Neuronal stem cell (in vitro differentiated cells): Measurements from ENCODE around the gene ZNF627.
"Not testable (repeated sequence)": the region's sequence is repeated elsewhere in the genome, so short reads cannot be mapped to it uniquely, and the experiment has no call there.

Source experiments
- DNase-seq: peaks from one replicate; pipeline ENCODE4 v3.0.0-alpha.2; 2013; ENCODE audit warnings: low spot score
- H2AFZ ChIP-seq: one replicate; pipeline ENCODE4 v1.6.1; 2013; ENCODE audit warnings: mild to moderate bottlenecking, low read length, inconsistent platforms
- H2AK5ac ChIP-seq: 2 replicates; pipeline ENCODE4 v1.6.1; 2013; ENCODE audit warnings: low read depth, mild to moderate bottlenecking, inconsistent platforms, low read length, moderate library complexity, mixed read lengths
- H2BK120ac ChIP-seq: 2 replicates; pipeline ENCODE4 v1.6.1; 2013; ENCODE audit warnings: low read depth, mild to moderate bottlenecking, inconsistent platforms, low read length, moderate library complexity, mixed read lengths
- H2BK12ac ChIP-seq: one replicate; pipeline ENCODE4 v1.6.1; 2013; ENCODE audit warnings: low read length, inconsistent platforms
- H2BK15ac ChIP-seq: 2 replicates; pipeline ENCODE4 v1.6.1; 2013; ENCODE audit warnings: mild to moderate bottlenecking, low read length, inconsistent platforms, mixed read lengths
- H2BK5ac ChIP-seq: one replicate; pipeline ENCODE4 v1.6.1; 2013; ENCODE audit warnings: inconsistent platforms, mild to moderate bottlenecking, low read length, moderate library complexity
- H3K14ac ChIP-seq: one replicate; pipeline ENCODE4 v1.6.1; 2013; ENCODE audit warnings: low read length, inconsistent platforms
- H3K18ac ChIP-seq: 2 replicates; pipeline ENCODE4 v1.6.1; 2013; ENCODE audit warnings: low read length, inconsistent platforms
- H3K23ac ChIP-seq: 2 replicates; pipeline ENCODE4 v1.6.1; 2013; ENCODE audit warnings: low read depth, mild to moderate bottlenecking, mixed read lengths, low read length, inconsistent platforms; ENCODE audit not compliant: poor library complexity
- H3K27ac ChIP-seq: replicated peaks from 3 replicates; pipeline ENCODE4 v1.5.1; 2013; ENCODE audit warnings: low read length, inconsistent platforms
- H3K27me3 ChIP-seq, 3 experiments: 2 replicates each; pipeline ENCODE4 v1.6.1; 2013; ENCODE audit warnings: low read length in 3 of 3, mild to moderate bottlenecking in 2 of 3, inconsistent platforms in 1 of 3, low read depth in 1 of 3, mixed read lengths in 1 of 3, moderate library complexity in 1 of 3; ENCODE audit not compliant: control insufficient read depth in 3 of 3, insufficient read depth in 3 of 3
- H3K36me3 ChIP-seq, 2 donors: replicated peaks in 1 of 2; 2 replicates each; pipeline ENCODE4 v1.6.1; 2013; ENCODE audit warnings: low read length in 2 of 2; ENCODE audit not compliant: control insufficient read depth in 2 of 2, insufficient read depth in 2 of 2
- H3K4ac ChIP-seq: 2 replicates; pipeline ENCODE4 v1.6.1; 2013; ENCODE audit warnings: inconsistent platforms, mild to moderate bottlenecking, low read length, moderate library complexity
- H3K4me1 ChIP-seq, 2 donors: 1 replicate in 1 of 2; 2 replicates in 1 of 2; pipeline ENCODE4 v1.6.1; 2013; ENCODE audit warnings: low read length in 2 of 2, low read depth in 1 of 2; ENCODE audit not compliant: control insufficient read depth in 2 of 2, insufficient read depth in 1 of 2
- H3K4me2 ChIP-seq: one replicate; pipeline ENCODE4 v1.6.1; 2013; ENCODE audit warnings: mild to moderate bottlenecking, low read length, inconsistent platforms; ENCODE audit not compliant: insufficient read depth, poor library complexity, severe bottlenecking
- H3K4me3 ChIP-seq, 2 donors: 2 replicates each; pipeline ENCODE4 v1.5.1; 2013; ENCODE audit warnings: low read length in 2 of 2, mild to moderate bottlenecking in 2 of 2, inconsistent platforms in 1 of 2, moderate library complexity in 1 of 2
- H3K79me1 ChIP-seq: one replicate; pipeline ENCODE4 v1.6.1; 2013; ENCODE audit warnings: low read depth, mild to moderate bottlenecking, inconsistent platforms, low read length, moderate library complexity
- H3K9ac ChIP-seq: one replicate; pipeline ENCODE4 v1.6.1; 2013; ENCODE audit warnings: mild to moderate bottlenecking, low read depth, low read length, inconsistent platforms; ENCODE audit not compliant: poor library complexity
- H3K9me3 ChIP-seq, 2 donors: replicated peaks in 1 of 2; 2 replicates each; pipeline versions ENCODE3 to v1.6.1; 2013; ENCODE audit warnings: low read length in 2 of 2, mild to moderate bottlenecking in 2 of 2, inconsistent platforms in 1 of 2, low read depth in 1 of 2, mixed read lengths in 1 of 2, moderate library complexity in 1 of 2; ENCODE audit not compliant: control insufficient read depth in 2 of 2, insufficient read depth in 1 of 2
- H4K8ac ChIP-seq: one replicate; pipeline ENCODE4 v1.6.1; 2013; ENCODE audit warnings: low read depth, mild to moderate bottlenecking, inconsistent platforms, low read length, moderate library complexity
- H4K91ac ChIP-seq: one replicate; pipeline ENCODE4 v1.6.1; 2013; ENCODE audit warnings: low read length, low read depth, mild to moderate bottlenecking, inconsistent platforms; ENCODE audit not compliant: poor library complexity
- WGBS, 2 donors: extraction: QIAGEN DNeasy Blood & Tissue Kit; methylation state at CpG; one replicate each; pipeline ENCODE4 v1.1.7; 2013; ENCODE audit warnings: missing lambda C conversion rate in 2 of 2, mixed read lengths in 1 of 2; ENCODE audit not compliant: insufficient read length in 2 of 2, insufficient replicate concordance in 1 of 2; ENCODE audit errors: extremely low coverage in 2 of 2; 5-methylcytosine and 5-hydroxymethylcytosine counted together

ZNF627 gene

DNA sequence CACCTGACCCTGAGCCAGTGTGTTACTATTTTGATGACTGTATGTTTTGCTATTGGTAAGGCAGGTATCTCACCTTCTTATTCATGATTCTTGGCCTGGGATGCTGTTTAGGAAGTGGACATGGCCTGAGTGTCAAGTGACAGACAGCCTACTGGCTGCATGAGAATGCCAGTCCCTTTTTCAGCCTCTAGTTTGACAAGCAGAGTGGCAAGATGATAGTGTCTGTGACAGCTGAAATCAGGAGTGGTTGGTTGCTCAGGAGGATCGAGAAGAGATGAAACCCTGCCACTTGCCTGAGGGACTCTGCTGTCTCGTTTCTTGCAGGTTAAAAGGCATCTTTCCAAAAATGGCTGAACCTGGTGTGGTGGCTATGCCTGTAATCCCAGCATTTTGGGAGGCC is 31.1 kb upstream of the ZNF627 start:
- H3K4ac ChIP-seq, result no peak overlapping the region
- no peaks in the 10 kb centered on the region for H3K79me1 ChIP-seq
- H3K9ac ChIP-seq, result peak overlapping the region; percentile 3
- H3K9me3 ChIP-seq, result no peaks in the 10 kb centered on the region
- no peak overlapping the region for H2BK5ac ChIP-seq
- no peak overlapping the region for H3K18ac ChIP-seq
- H2BK12ac ChIP-seq, result no peak overlapping the region
- no peak overlapping the region for H3K4me3 ChIP-seq
- no peak overlapping the region for H3K4me2 ChIP-seq
- H2BK120ac ChIP-seq, result no peak overlapping the region
- no peak overlapping the region for H2AK5ac ChIP-seq
- H4K91ac ChIP-seq, result no peak overlapping the region
- H3K27ac ChIP-seq, result no peak overlapping the region
- H3K14ac ChIP-seq, result no peak overlapping the region
- H4K8ac ChIP-seq, result no peak overlapping the region
- no peaks in the 10 kb centered on the region for H3K4me1 ChIP-seq
- WGBS, 2 donors, result no CpG with 5 or more reads among the region's 2 CpGs
- no peak overlapping the region for H2AFZ ChIP-seq
- H3K36me3 ChIP-seq, result no peaks in the 10 kb centered on the region
- no peaks in the 10 kb centered on the region for H3K27me3 ChIP-seq
- no peak overlapping the region for H2BK15ac ChIP-seq
- DNase-seq, result no peak
- H3K23ac ChIP-seq, result no peak overlapping the region

DNA sequence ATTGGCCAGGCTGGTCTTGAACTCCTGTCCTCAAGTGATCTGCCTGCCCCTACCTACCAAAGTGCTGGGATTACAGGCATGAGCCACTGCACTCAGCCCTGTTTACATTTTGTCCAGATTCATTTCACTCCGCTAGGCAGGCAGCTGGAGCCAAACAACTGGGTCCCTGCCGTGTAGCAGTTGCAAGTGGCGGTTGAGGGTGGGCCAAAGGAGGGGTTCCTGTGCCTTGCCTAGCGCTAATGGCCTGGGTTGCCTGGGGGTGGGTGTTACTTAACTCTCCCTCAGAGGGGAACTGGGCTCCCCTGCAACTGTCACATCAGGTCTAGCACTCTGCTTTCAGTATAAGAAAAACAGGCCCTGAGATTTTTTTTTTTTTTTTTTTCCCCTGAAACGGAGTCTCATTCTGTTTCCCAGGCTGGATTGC is 27.2 kb upstream of the ZNF627 start:
- no peak overlapping the region for H2AK5ac ChIP-seq
- no peak overlapping the region for H3K4me3 ChIP-seq
- no peak overlapping the region for H2BK120ac ChIP-seq
- H3K4me1 ChIP-seq, result no peaks in the 10 kb centered on the region
- H4K91ac ChIP-seq, result no peak overlapping the region
- H3K9ac ChIP-seq, result no peak overlapping the region
- peak overlapping the region; percentile 1 for H2AFZ ChIP-seq
- no peaks in the 10 kb centered on the region for H3K27me3 ChIP-seq
- H3K14ac ChIP-seq, result no peak overlapping the region
- no peak overlapping the region for H3K27ac ChIP-seq
- H3K79me1 ChIP-seq, result no peaks in the 10 kb centered on the region
- H3K18ac ChIP-seq, result peak overlapping the region; percentile 28
- no peak overlapping the region for H2BK12ac ChIP-seq
- H3K36me3 ChIP-seq, result no peaks in the 10 kb centered on the region
- no peak overlapping the region for H4K8ac ChIP-seq
- no peak overlapping the region for H2BK5ac ChIP-seq
- no CpG with 5 or more reads among the region's 5 CpGs for WGBS, 2 donors
- no peak for DNase-seq
- no peak overlapping the region for H2BK15ac ChIP-seq
- H3K4me2 ChIP-seq, result peak overlapping the region; percentile 23
- no peaks in the 10 kb centered on the region for H3K9me3 ChIP-seq
- H3K23ac ChIP-seq, result no peak overlapping the region
- H3K4ac ChIP-seq, result no peak overlapping the region

DNA sequence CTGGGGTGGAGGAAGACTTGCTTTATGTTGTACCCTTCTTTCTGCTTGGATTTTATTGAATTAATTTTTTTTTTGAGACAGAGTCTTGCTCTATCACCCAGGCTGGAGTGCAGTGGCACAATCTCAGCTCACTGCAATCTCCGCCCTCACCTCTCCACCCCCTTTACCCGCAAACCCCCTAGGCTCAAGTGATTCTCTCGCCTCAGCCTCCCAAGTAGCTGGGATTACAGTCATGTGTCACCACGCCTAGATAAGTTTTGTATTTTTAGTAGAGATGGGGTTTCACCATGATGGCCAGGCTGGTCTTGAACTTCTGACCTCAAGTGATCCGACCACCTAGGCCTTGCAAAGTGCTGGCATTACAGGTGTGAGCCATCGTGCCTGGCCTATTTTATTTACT is 23.9 kb upstream of the ZNF627 start:
- H3K23ac ChIP-seq, H2AK5ac ChIP-seq, H3K27me3 ChIP-seq, H2BK120ac ChIP-seq, H3K4ac ChIP-seq, H3K4me1 ChIP-seq, H3K79me1 ChIP-seq, H2AFZ ChIP-seq, H3K9ac ChIP-seq, H2BK5ac ChIP-seq, H3K18ac ChIP-seq, H4K91ac ChIP-seq, H2BK15ac ChIP-seq, H4K8ac ChIP-seq, H3K9me3 ChIP-seq, H3K14ac ChIP-seq, H2BK12ac ChIP-seq, DNase-seq, H3K27ac ChIP-seq, H3K36me3 ChIP-seq, H3K4me3 ChIP-seq, H3K4me2 ChIP-seq: not testable (repeated sequence)
- no CpG with 5 or more reads among the region's 6 CpGs for WGBS, 2 donors

DNA sequence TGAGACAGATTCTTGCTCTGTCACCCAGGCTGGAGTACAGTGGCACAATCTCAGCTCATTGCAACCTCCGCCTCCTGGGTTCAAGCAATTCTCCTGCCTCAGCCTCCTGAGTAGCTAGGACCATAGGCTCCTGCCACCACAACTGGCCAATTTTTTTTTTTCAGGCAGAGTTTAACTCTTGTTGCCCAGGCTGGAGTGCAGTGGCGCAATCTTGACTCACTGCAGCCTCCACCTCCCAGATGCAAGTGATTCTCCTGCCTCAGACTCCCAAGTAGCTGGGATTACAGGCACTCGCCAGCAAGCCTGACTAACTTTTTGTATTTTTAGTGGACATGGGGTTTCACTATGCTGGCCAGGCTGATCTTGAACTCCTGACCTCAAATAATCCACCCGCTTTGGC is 23.5 kb upstream of the ZNF627 start:
- DNase-seq, H2BK5ac ChIP-seq, H2AFZ ChIP-seq, H3K79me1 ChIP-seq, H2BK120ac ChIP-seq, H2BK15ac ChIP-seq, H3K9me3 ChIP-seq, H3K27me3 ChIP-seq, H3K14ac ChIP-seq, H3K4ac ChIP-seq, H4K8ac ChIP-seq, H3K27ac ChIP-seq, H3K4me2 ChIP-seq, H3K4me3 ChIP-seq, H3K36me3 ChIP-seq, H3K4me1 ChIP-seq, H4K91ac ChIP-seq, H3K23ac ChIP-seq, H3K9ac ChIP-seq, H2BK12ac ChIP-seq, H2AK5ac ChIP-seq, H3K18ac ChIP-seq: not testable (repeated sequence)
- no CpG with 5 or more reads among the region's 4 CpGs for WGBS, 2 donors
